Tibial nerve (tissue), 3 donors: ENCODE results near the gene FBXO21.

Experiments used
- POLR2A ChIP-seq, 2 donors: fragments of 450-650 bp; IDR thresholded peaks; one replicate each; pipeline ENCODE4 v1.6.1; 2017; ENCODE audit warnings: antibody characterized with exemption in 2 of 2, mild to moderate bottlenecking in 2 of 2, moderate library complexity in 2 of 2
- TF ChIP-seq, protein P1 (sequence below), 5 experiments: fragments of 200-600 bp in 3 of 5; fragments of 450-650 bp in 2 of 5; sonication (generic) in 3 of 5; IDR thresholded peaks; one replicate each; pipeline ENCODE4 v1.5.1; 2016 to 2019; ENCODE audit warnings: antibody characterized with exemption in 5 of 5, mild to moderate bottlenecking in 3 of 5, moderate library complexity in 2 of 5

DNA sequence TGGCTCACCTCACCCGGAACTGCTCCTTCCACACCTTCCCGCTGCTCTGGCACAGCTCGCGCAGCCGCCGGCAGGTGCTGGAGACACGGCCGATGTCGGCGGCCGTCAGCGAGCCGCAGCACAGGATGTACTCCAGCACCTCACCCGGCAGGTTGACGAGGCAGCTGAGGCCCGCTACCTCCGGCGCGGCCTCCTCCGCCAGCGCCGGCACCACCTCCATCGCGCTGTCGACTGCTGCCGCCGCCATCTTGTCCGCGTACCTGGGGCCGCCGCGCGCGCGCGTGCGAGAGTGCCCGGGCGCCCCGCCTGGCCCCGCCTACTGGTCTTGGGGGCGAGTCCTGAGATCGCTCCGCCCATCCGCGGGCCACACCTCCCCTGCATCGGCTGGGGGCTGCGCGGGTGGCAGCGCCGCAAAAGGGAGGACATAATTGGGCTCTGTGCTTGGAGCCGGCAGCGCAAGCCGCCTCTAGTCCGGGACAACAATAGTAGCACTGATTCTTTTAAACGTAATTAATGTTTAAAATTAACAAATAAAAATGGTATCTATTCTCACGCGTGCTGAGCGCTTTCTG is at the start of gene FBXO21:
- TF ChIP-seq, protein P1, sequence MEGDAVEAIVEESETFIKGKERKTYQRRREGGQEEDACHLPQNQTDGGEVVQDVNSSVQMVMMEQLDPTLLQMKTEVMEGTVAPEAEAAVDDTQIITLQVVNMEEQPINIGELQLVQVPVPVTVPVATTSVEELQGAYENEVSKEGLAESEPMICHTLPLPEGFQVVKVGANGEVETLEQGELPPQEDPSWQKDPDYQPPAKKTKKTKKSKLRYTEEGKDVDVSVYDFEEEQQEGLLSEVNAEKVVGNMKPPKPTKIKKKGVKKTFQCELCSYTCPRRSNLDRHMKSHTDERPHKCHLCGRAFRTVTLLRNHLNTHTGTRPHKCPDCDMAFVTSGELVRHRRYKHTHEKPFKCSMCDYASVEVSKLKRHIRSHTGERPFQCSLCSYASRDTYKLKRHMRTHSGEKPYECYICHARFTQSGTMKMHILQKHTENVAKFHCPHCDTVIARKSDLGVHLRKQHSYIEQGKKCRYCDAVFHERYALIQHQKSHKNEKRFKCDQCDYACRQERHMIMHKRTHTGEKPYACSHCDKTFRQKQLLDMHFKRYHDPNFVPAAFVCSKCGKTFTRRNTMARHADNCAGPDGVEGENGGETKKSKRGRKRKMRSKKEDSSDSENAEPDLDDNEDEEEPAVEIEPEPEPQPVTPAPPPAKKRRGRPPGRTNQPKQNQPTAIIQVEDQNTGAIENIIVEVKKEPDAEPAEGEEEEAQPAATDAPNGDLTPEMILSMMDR (IDR thresholded peaks at IDR 0.05) = peak in 1 of 5 experiments; percentile 49
- TF ChIP-seq POLR2A (IDR thresholded peaks at IDR 0.05) = peak; percentile 81 to 94
